Muscle layer of duodenum (tissue), 2 donors: ENCODE data around the gene ITPR2.
"Not testable (repeated sequence)": the region's sequence is repeated elsewhere in the genome, so short reads cannot be mapped to it uniquely, and the experiment has no call there.

Experiments
- H3K27ac ChIP-seq: one replicate; pipeline ENCODE4 v1.7.0; 2013; ENCODE audit warnings: mild to moderate bottlenecking, low read length
- H3K27me3 ChIP-seq: one replicate; pipeline ENCODE4 v1.7.0; 2013; ENCODE audit warnings: low read depth, mild to moderate bottlenecking, control low read depth, low read length
- H3K36me3 ChIP-seq, 2 donors: one replicate each; pipeline ENCODE4 v1.7.0; 2013; ENCODE audit warnings: low read length in 2 of 2, control low read depth in 1 of 2, mild to moderate bottlenecking in 1 of 2; ENCODE audit not compliant: insufficient read depth in 2 of 2, control insufficient read depth in 1 of 2
- H3K4me1 ChIP-seq, 2 donors: one replicate each; pipeline ENCODE4 v1.7.0; 2013; ENCODE audit warnings: low read length in 2 of 2, mild to moderate bottlenecking in 2 of 2, control low read depth in 1 of 2, moderate library complexity in 1 of 2; ENCODE audit not compliant: insufficient read depth in 2 of 2, control insufficient read depth in 1 of 2
- H3K4me3 ChIP-seq, 2 donors: one replicate each; pipeline ENCODE4 v1.7.0; 2013; ENCODE audit warnings: low read length in 2 of 2, low read depth in 1 of 2, mild to moderate bottlenecking in 1 of 2
- H3K9me3 ChIP-seq, 2 donors: one replicate each; pipeline ENCODE4 v1.7.0; 2013; ENCODE audit warnings: low read length in 2 of 2, control low read depth in 1 of 2, mild to moderate bottlenecking in 1 of 2; ENCODE audit not compliant: control insufficient read depth in 1 of 2
- donor health status: healthy.

Gene ITPR2

DNA sequence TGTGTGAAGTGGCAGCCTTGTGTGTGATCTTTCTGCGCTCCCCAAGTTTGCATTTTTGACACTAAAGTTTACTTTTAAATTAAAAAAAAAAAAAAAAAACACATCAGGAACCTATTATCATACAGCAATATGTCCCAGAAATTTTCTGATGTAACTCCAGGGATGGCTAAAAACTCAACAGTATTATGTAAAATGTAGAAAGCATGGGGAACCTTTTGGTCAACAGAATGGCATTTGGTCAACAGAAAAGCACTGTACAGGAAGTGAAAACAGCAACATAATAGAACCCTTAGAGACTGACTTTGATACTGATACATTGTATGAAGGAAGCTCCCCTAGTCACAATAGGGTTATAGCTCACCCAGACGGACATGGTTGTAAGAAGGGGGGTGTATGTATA lies 224.3 kb downstream of the ITPR2 start:
- H3K9me3 ChIP-seq: no peaks in the 10 kb centered on the region

DNA sequence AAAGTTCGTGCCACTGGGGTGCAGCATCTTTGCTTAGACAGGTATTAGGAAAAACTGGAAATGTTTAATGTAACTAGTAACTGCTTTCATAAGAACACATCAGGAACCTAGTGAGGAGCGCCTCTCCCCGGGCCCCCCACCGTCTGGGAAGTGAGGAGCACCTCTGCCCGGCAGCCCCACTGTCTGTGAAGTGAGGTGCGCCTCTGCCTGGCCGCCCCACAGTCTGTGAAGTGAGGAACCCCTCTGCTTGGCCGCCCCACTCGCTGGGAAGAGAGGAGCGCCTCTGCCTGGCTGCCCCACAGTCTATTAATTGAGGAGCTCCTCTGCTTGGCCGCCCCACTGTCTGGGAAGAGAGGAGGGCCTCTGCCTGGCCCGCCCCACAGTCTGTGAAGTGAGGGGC lies 224.7 kb downstream of the ITPR2 start:
- Histone ChIP-seq H3K9me3 (no peaks in the 10 kb centered on the region), H3K27me3 (no peaks in the 10 kb centered on the region), H3K36me3 (no peaks in the 10 kb centered on the region), H3K4me1 (no peaks in the 10 kb centered on the region), H3K4me3 (no peak overlapping the region), H3K27ac (no peak overlapping the region)

More for the DNA sequence above, 224.3 kb downstream of the ITPR2 start:
- Histone ChIP-seq H3K4me1 (no peaks in the 10 kb centered on the region), H3K36me3 (no peaks in the 10 kb centered on the region), H3K27me3 (no peaks in the 10 kb centered on the region), H3K27ac (no peak overlapping the region), H3K4me3 (no peak overlapping the region)

DNA sequence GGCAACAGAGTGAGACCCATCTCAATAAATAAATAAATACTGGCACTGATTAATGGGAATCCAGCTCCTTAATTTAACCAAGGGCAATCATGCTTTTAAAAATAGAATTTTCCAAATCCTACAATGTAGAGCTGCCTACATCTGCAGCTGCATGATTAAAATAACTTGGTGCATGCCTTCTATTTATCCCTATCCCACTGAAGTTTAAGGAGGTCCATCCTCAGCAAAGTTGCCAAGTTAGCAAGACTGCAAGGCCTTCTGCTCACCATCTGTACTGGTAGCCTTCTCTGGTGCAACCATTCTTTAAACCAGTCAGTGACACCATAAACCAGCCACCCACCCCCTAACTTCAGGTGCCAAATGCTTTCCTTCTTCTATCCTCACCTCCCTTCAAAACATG lies 226.1 kb downstream of the ITPR2 start:
- no peaks in the 10 kb centered on the region for H3K9me3 ChIP-seq
- H3K4me1 ChIP-seq: no peaks in the 10 kb centered on the region
- H3K27ac ChIP-seq: no peak overlapping the region
- no peaks in the 10 kb centered on the region for H3K27me3 ChIP-seq
- H3K4me3 ChIP-seq: no peak overlapping the region
- H3K36me3 ChIP-seq: peaks cover 0 to 4% of the 10 kb centered on the region in 2 donors

DNA sequence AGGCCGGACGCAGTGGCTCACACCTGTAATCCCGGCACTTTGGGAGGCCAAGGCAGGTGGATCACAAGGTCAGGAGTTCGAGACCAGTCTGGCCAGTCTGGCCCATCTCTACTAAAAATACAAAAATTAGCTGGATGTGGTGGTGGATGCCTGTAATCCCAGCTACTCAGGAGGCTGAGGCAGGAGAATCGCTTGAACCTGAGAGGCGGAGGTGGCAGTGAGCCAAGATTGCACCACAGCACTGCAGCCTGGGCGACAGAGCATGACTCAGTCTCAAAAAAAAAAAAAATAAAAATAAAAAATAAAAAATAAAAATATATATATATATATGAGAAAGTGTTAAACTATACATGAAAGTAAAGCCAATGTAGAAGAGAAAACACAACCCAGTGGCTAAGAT lies 228.2 kb downstream of the ITPR2 start:
- H3K36me3 ChIP-seq, H3K27me3 ChIP-seq, H3K27ac ChIP-seq, H3K4me1 ChIP-seq, H3K4me3 ChIP-seq, H3K9me3 ChIP-seq: not testable (repeated sequence)

DNA sequence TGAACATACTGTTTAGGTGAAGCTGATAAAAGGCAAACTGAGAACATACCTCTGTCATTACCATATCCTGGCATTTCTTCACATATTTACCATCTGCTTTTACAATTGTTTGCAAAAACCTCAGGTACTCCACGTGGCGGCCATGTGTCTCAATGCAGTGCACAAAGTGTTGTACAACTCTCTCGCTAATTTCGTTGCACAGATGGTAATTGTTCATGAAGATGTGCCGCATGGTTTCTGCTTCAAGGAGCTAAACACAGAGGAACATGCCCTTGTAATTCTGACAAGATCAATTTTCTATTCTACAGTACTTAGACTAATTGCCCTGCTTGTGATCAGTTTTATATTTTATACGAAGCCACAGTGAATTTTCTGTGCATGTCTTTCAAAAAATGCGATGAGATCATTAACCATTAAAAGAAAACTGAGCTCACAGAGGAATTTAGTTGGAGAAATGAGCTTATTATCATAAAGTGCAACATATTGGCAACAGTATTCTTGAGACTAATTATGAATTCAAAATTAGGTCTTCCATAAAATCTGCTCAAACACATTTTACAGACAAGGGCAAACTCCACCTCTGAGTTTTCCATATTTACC lies 233.8 kb downstream of the ITPR2 start:
- Histone ChIP-seq H3K27me3 (no peaks in the 10 kb centered on the region), H3K4me1 (no peaks in the 10 kb centered on the region), H3K27ac (no peak overlapping the region), H3K4me3 (no peak overlapping the region), H3K9me3 (no peaks in the 10 kb centered on the region), H3K36me3 (peaks cover 17 to 35% of the 10 kb centered on the region in 2 donors)

DNA sequence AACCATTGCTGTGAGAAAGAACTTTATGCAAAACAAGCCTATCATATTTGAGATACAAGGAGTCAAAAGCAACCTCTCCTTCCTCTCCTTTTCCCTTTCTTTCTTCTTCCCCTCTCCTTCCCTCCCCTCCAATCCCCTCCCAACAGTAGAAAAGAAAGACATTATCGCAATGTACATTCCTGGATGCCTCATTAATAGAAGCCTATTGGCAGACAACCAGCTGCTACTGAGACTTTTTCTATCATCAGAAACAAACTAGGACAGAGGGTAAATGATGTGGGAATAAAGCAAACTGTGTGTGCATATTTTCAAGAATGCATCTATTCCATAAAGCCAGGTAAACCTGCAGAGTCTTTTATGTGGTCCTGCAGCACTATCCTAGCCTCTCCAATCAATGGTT lies 237.2 kb downstream of the ITPR2 start:
- Histone ChIP-seq H3K27ac (no peak overlapping the region), H3K36me3 (peaks cover 17 to 35% of the 10 kb centered on the region in 2 donors), H3K4me3 (no peak overlapping the region), H3K9me3 (no peaks in the 10 kb centered on the region), H3K4me1 (no peaks in the 10 kb centered on the region), H3K27me3 (no peaks in the 10 kb centered on the region)

DNA sequence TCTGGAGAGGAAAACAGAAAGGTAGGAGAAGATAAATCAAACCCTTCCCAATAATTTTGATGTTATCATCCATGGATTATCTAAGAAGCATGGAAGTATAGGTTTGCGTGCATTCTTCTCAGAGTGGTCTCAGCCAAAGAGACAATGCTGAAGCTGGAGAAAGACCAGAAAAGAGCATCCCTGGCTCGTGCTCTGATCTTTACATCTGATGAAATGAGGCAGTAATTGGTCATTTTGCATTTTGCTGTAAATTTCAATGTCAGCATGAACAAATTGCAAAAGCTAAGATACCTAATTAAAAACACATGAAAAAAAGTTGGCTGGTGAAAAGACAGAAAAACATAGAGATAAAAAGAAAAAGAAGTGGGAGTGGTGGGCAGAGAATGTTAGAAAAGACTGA lies 252.4 kb downstream of the ITPR2 start:
- no peak overlapping the region for H3K4me3 ChIP-seq
- no peaks in the 10 kb centered on the region for H3K27me3 ChIP-seq
- H3K4me1 ChIP-seq: no peaks in the 10 kb centered on the region
- no peak overlapping the region for H3K27ac ChIP-seq
- H3K36me3 ChIP-seq: peaks cover 0 to 19% of the 10 kb centered on the region in 2 donors
- no peaks in the 10 kb centered on the region for H3K9me3 ChIP-seq

DNA sequence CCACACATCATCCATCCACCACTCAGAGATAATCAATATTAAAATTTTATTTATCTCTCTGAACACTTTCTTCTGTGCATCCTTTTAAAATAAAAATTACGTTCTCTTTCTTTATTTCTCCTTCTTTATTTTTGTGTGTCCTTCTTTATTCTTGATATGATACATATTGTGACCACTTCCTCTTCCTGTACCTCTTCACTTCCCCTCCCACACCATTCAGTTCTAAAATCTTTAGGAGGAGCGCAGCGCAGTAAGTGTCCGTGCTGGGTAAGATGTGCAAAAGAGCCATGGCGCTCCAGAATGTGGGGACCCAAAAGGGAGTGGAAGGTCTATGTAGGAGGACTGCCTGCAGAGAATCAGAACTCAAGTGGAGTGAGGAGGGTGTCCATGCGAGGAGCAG lies 256.7 kb downstream of the ITPR2 start:
- Histone ChIP-seq H3K4me1 (no peaks in the 10 kb centered on the region), H3K4me3 (no peak overlapping the region), H3K36me3 (peaks cover 0 to 19% of the 10 kb centered on the region in 2 donors), H3K27ac (no peak overlapping the region), H3K9me3 (no peaks in the 10 kb centered on the region), H3K27me3 (no peaks in the 10 kb centered on the region)

DNA sequence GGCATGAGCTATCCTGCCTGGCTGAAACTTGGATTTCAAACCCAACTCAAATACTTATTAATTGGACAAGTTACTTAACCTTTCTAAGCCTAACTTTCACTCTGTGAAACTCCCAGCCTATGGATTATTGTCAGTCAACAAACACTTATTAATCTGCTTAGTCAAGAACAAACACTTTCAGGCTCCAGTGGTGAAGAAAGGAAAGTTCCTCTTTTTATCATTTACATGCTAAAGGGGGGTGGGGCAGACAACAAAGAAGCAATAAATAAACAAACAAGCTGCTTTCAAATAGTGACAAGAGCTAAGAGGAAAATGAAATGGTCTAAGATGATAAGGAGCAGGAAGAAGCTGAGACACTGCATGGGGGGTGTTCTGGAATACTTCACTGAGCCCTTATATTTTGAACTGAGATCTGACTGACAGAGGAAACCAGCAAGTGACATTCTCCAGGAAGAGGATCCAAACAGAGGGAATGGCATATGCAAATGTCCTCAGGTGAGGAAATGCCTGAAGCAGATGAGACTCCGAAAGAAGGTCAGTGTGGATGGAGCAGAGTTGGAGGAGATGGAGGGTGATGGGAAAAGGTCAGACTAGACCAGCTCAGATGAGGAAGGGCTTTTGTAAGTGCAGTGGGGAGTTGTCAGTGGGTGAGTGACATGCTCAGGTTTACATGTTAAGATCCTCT lies 259.6 kb downstream of the ITPR2 start:
- no peaks in the 10 kb centered on the region for H3K9me3 ChIP-seq
- no peaks in the 10 kb centered on the region for H3K27me3 ChIP-seq
- no peak overlapping the region for H3K4me3 ChIP-seq
- no peaks in the 10 kb centered on the region for H3K4me1 ChIP-seq
- peaks cover 0 to 13% of the 10 kb centered on the region in 2 donors for H3K36me3 ChIP-seq
- H3K27ac ChIP-seq: no peak overlapping the region

DNA sequence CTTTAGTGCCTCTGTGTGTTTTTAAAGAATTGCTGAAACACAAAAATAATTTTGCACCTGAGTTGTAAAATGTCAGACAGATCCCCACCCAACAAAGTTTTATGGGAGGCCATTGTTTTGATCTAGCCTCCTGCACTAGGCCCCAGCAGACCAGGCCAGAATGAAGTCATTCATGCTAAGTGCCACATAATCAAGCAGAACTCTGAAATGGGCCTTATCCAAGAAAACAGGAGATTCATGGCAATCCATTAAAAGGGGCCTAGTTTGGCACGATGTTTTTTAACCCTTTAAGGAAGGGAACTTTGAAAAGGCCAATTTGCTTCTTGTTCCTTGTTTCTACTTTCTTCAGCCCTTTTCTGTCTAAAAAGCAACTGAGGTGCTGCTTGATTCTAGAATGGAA lies 260.9 kb downstream of the ITPR2 start:
- H3K9me3 ChIP-seq: no peaks in the 10 kb centered on the region
- no peak overlapping the region for H3K27ac ChIP-seq
- H3K27me3 ChIP-seq: no peaks in the 10 kb centered on the region
- peaks cover 0 to 2% of the 10 kb centered on the region in 2 donors for H3K4me1 ChIP-seq
- H3K4me3 ChIP-seq: no peak overlapping the region
- peaks cover 0 to 8% of the 10 kb centered on the region in 2 donors for H3K36me3 ChIP-seq

DNA sequence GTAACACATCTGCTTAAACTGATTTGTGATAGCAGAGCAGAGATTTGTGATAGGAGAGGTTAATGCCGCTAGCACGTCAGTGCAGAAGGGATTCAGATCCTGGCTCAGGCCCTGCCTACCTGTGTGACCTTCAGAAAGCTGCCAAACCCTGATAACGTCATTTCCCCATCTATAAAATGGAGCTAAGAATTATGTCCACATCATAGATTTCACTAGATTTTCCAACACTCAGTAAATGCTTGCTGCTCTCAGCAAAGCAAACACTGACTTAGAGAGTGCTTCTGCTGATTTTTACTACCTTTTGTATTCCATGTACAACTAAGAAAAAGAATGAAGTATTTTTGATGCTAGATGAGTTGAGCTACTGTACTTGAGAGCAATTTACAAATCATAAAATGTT lies 261.4 kb downstream of the ITPR2 start:
- Histone ChIP-seq H3K4me1 (peaks cover 0 to 7% of the 10 kb centered on the region in 2 donors), H3K36me3 (peaks cover 0 to 3% of the 10 kb centered on the region in 2 donors), H3K27ac (no peak overlapping the region), H3K4me3 (no peak overlapping the region), H3K27me3 (no peaks in the 10 kb centered on the region), H3K9me3 (no peaks in the 10 kb centered on the region)

DNA sequence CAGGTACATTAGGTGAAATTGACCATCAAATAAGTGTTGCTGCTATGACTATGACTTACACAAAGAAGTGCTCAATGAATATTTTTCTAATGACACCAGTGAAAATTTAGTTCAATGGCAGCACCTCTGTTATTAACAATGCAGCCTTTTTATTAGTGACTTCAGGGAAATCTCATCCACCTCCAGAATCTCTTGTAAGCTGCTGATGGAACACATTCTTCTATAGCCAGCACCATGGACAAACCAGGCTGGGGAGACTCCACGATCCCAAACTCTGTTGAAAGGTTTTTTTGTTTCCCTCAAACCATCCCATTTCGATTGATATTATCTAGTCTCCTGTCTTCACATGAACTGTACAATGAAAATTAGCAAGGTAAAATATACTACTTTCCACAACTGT lies 265.9 kb downstream of the ITPR2 start:
- Histone ChIP-seq H3K4me3 (no peak overlapping the region), H3K27ac (no peak overlapping the region), H3K9me3 (no peaks in the 10 kb centered on the region), H3K36me3 (no peaks in the 10 kb centered on the region), H3K27me3 (no peaks in the 10 kb centered on the region), H3K4me1 (peaks cover 0 to 7% of the 10 kb centered on the region in 2 donors)
